Parathyroid adenoma (tissue), 2 donors: ENCODE measurements around the gene FBXW7.

Experiments
- H2AFZ ChIP-seq: fragments of 300-600 bp; sonication (generic); one replicate; pipeline ENCODE4 v1.7.0; 2017; ENCODE audit warnings: antibody characterized with exemption, mild to moderate bottlenecking
- H3K27ac ChIP-seq: fragments of 300-600 bp; sonication (generic); one replicate; pipeline ENCODE4 v1.7.0; 2017
- H3K27me3 ChIP-seq: fragments of 300-600 bp; sonication (generic); one replicate; pipeline ENCODE4 v1.7.0; 2017; ENCODE audit warnings: low read length; ENCODE audit not compliant: control insufficient read depth, insufficient read depth
- H3K36me3 ChIP-seq: fragments of 300-600 bp; sonication (generic); one replicate; pipeline ENCODE4 v1.7.0; 2017; ENCODE audit warnings: low read length; ENCODE audit not compliant: control insufficient read depth, insufficient read depth
- H3K4me1 ChIP-seq: fragments of 300-600 bp; sonication (generic); one replicate; pipeline ENCODE4 v1.7.0; 2017; ENCODE audit warnings: control low read depth
- H3K4me2 ChIP-seq: fragments of 300-600 bp; sonication (generic); one replicate; pipeline ENCODE4 v1.7.0; 2017; ENCODE audit warnings: low read length
- H3K4me3 ChIP-seq: fragments of 300-600 bp; sonication (generic); one replicate; pipeline ENCODE4 v1.7.0; 2017; ENCODE audit warnings: low read depth, low read length
- H3K79me2 ChIP-seq: fragments of 300-600 bp; sonication (generic); one replicate; pipeline ENCODE4 v1.7.0; 2017; ENCODE audit warnings: control low read depth
- H3K9ac ChIP-seq: fragments of 300-600 bp; sonication (generic); one replicate; pipeline ENCODE4 v1.7.0; 2017; ENCODE audit warnings: mild to moderate bottlenecking
- H3K9me3 ChIP-seq: fragments of 300-600 bp; sonication (generic); one replicate; pipeline ENCODE4 v1.7.0; 2017; ENCODE audit warnings: low read length; ENCODE audit not compliant: control insufficient read depth
- TF ChIP-seq, protein P1 (sequence below): fragments of 300-600 bp; sonication (generic); IDR thresholded peaks from one replicate; pipeline ENCODE4 v1.7.0; 2017; ENCODE audit warnings: antibody characterized with exemption, mild to moderate bottlenecking
- donor health status: primary hyperparathyroidism.

FBXW7 gene

DNA sequence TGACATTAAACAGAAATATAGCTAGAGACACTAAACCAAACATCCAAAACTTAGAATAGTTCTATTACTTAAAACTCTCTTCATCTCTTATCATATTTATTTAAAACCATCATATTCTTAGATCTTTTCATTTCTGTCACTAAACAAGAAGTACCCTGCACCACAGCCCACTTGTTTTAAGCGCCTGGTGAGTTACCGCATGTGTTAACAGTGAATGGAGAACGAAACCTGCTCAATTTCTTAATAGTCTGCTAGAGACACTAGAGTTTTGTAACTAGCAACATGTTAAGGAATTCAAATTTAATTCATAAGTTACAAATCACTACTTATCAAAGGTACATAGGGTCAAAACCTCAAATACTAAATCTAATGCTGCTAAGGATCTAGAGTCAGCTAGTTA is 111.5 kb downstream of the FBXW7 start:
- H3K79me2 ChIP-seq, result no peaks in the 10 kb centered on the region
- H3K36me3 ChIP-seq, result no peaks in the 10 kb centered on the region
- H3K4me2 ChIP-seq, result no peak overlapping the region
- no peak overlapping the region for H3K4me3 ChIP-seq
- no peak overlapping the region for H2AFZ ChIP-seq
- TF ChIP-seq, protein P1, sequence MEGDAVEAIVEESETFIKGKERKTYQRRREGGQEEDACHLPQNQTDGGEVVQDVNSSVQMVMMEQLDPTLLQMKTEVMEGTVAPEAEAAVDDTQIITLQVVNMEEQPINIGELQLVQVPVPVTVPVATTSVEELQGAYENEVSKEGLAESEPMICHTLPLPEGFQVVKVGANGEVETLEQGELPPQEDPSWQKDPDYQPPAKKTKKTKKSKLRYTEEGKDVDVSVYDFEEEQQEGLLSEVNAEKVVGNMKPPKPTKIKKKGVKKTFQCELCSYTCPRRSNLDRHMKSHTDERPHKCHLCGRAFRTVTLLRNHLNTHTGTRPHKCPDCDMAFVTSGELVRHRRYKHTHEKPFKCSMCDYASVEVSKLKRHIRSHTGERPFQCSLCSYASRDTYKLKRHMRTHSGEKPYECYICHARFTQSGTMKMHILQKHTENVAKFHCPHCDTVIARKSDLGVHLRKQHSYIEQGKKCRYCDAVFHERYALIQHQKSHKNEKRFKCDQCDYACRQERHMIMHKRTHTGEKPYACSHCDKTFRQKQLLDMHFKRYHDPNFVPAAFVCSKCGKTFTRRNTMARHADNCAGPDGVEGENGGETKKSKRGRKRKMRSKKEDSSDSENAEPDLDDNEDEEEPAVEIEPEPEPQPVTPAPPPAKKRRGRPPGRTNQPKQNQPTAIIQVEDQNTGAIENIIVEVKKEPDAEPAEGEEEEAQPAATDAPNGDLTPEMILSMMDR, result no peak
- H3K4me1 ChIP-seq, result peaks cover 2% of the 10 kb centered on the region
- no peaks in the 10 kb centered on the region for H3K9me3 ChIP-seq
- no peak overlapping the region for H3K9ac ChIP-seq
- H3K27me3 ChIP-seq, result no peaks in the 10 kb centered on the region
- no peak overlapping the region for H3K27ac ChIP-seq

DNA sequence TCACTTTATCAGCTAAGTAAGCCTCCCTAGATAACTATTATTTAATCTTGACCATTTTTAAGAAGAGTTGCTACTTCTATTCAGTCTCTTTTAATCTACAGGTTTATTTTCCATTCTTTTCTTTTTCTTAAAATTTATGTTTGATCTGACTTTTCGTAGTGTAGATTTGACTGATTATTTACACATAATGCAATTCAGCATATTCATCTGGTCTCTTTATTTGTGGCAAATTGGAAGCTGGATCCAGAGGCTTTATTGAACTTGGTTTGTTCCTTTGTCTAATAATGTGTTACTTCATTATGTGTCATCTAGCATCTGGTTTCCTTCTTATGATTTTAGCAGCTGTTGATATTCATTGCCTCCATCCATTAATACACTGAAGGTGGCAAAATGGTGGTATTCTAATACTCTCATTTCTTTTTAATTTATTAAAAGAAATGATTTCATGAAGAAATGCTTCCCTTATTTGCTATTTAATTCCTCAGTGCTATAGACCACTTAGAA is 113.0 kb downstream of the FBXW7 start:
- H3K4me1 ChIP-seq, result peaks cover under 1% of the 10 kb centered on the region
- no peak overlapping the region for H3K9ac ChIP-seq
- TF ChIP-seq, protein P1, result no peak
- H3K36me3 ChIP-seq, result no peaks in the 10 kb centered on the region
- no peaks in the 10 kb centered on the region for H3K79me2 ChIP-seq
- no peak overlapping the region for H2AFZ ChIP-seq
- no peak overlapping the region for H3K4me2 ChIP-seq
- no peak overlapping the region for H3K27ac ChIP-seq
- no peaks in the 10 kb centered on the region for H3K27me3 ChIP-seq
- no peaks in the 10 kb centered on the region for H3K9me3 ChIP-seq
- no peak overlapping the region for H3K4me3 ChIP-seq

DNA sequence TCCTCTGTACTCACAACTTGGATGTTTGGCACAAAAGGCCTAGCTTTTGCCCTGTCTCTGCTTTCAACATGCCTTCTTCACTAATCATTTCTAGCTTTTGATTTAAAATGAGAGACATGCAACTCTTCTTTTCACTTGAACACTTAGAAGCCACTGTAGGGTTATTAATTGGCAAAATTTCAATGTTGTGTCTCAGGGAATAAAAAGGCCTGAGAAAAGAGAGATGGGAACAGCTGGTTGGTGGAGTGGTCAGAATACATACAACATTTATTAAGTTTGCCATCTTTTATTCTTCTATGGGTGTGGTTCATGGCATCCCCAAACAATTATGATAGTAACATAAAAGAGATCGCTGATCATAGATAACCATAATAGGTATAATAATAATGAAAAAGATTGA is 114.3 kb downstream of the FBXW7 start:
- Histone ChIP-seq H3K4me2 (no peak overlapping the region), H2AFZ (no peak overlapping the region), H3K9ac (no peak overlapping the region), H3K4me3 (no peak overlapping the region), H3K9me3 (no peaks in the 10 kb centered on the region), H3K27me3 (no peaks in the 10 kb centered on the region), H3K36me3 (no peaks in the 10 kb centered on the region), H3K79me2 (no peaks in the 10 kb centered on the region), H3K27ac (no peak overlapping the region), H3K4me1 (no peaks in the 10 kb centered on the region)
- TF ChIP-seq, protein P1, result no peak

DNA sequence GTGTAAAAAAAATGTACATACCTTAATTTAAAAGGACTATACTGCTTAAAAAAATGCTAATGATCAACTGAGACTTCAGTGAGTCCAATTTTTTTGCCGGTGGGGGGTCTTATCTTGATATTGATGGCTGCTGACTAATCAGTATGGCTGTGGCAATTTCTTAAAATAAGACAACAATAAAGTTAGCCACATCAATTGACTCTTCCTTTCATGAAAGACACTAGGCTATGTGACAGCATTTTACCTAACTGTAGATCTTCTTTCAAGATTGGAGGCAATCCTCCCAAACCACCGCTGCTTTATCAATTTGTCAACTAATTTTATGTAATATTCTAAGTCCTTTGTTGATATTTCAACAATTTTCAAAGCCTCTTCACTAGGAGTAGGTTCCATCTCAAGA is 116.1 kb downstream of the FBXW7 start:
- TF ChIP-seq, protein P1, result no peak
- H2AFZ ChIP-seq, result no peak overlapping the region
- H3K9me3 ChIP-seq, result no peaks in the 10 kb centered on the region
- no peaks in the 10 kb centered on the region for H3K79me2 ChIP-seq
- H3K4me1 ChIP-seq, result no peaks in the 10 kb centered on the region
- H3K9ac ChIP-seq, result no peak overlapping the region
- H3K36me3 ChIP-seq, result no peaks in the 10 kb centered on the region
- no peaks in the 10 kb centered on the region for H3K27me3 ChIP-seq
- H3K4me2 ChIP-seq, result no peak overlapping the region
- H3K27ac ChIP-seq, result no peak overlapping the region
- H3K4me3 ChIP-seq, result no peak overlapping the region

DNA sequence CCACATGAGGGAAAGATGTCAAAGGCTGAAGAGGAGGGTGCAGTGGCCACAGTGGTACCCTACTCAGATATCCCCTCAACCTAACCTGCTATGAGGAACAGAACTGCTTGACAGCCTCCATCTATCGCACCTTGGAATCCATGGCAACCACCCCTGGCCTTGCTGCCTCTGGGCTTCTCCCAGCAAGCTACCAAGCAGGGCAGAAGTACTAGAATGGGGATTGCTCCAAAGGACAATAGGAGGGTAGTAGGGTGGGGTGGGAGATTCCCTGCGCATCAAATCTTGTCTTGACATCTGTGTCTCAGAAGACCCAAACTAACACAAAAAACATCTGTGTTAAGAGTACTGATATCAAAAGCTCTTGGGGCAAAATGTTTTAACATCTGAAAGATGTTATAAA is 118.2 kb downstream of the FBXW7 start:
- TF ChIP-seq, protein P1, result no peak
- no peak overlapping the region for H2AFZ ChIP-seq

More for the DNA sequence above, 118.2 kb downstream of the FBXW7 start:
- Histone ChIP-seq H3K4me2 (no peak overlapping the region), H3K4me1 (no peaks in the 10 kb centered on the region), H3K9ac (no peak overlapping the region), H3K27ac (no peak overlapping the region), H3K79me2 (no peaks in the 10 kb centered on the region), H3K36me3 (no peaks in the 10 kb centered on the region), H3K27me3 (no peaks in the 10 kb centered on the region), H3K9me3 (no peaks in the 10 kb centered on the region), H3K4me3 (no peak overlapping the region)
